Activated naive CD4-positive, alpha-beta T cell treated with anti-CD3 and anti-CD28 coated beads, Interleukin-2, amount 10 ng/mL, durations not matched to agents 7 days and 5 days (primary cell): ENCODE data around the gene PSG3.
"Not testable (repeated sequence)": the region's sequence is repeated elsewhere in the genome, so short reads cannot be mapped to it uniquely, and the experiment has no call there.

ENCODE experiments used
- CTCF ChIA-PET: fragments of 350-600 bp; sonication (Branson Sonifier 250); formaldehyde crosslinking; loops from one replicate; lab custom pipeline; 2021; ENCODE audit warnings: antibody characterized with exemption; lab: Charles Lee
- DNase-seq: peaks from one replicate; pipeline ENCODE4 v3.0.0-alpha.2; 2020
- H3K27ac Mint-ChIP-seq: one replicate; pipeline ENCODE4 v1.8.0; 2021; ENCODE audit warnings: mild to moderate bottlenecking, moderate library complexity, mixed read lengths
- H3K27me3 Mint-ChIP-seq: one replicate; pipeline ENCODE4 v1.8.0; 2021; ENCODE audit warnings: mild to moderate bottlenecking, mixed read lengths
- H3K36me3 Mint-ChIP-seq: one replicate; pipeline ENCODE4 v1.8.0; 2021; ENCODE audit warnings: mixed read lengths
- H3K4me1 Mint-ChIP-seq: one replicate; pipeline ENCODE4 v1.8.0; 2021; ENCODE audit warnings: mixed read lengths
- H3K4me3 Mint-ChIP-seq: one replicate; pipeline ENCODE4 v1.8.0; 2021; ENCODE audit warnings: mild to moderate bottlenecking, moderate library complexity, mixed read lengths
- H3K9me3 Mint-ChIP-seq: one replicate; pipeline ENCODE4 v1.8.0; 2021; ENCODE audit warnings: mixed read lengths

Gene PSG3

DNA sequence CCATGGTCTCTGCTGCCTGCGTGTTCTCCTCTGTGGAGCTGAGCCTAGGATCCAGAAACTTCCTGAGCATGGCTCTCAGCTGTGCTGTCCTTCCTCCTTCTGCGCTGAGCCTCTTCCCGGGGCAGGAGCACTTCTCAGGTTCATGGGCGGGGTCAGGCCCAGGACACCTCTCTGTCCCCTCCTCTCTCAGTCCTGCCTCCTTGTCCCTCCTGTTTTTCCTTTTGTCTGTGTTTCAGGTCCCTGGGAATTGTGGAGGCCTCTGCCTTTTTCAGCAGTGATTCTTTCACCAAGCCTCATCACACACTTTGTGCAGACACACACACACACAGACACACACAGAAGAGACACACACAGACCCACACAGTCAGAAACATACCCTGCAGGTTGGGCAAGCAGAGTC, at the start of gene PSG3:
PSG3 (minus strand) TSS at position 101 of the 400 bp plus-strand sequence; CDS start at position 4, 97 bp downstream.
- H3K4me1 Mint-ChIP-seq, H3K9me3 Mint-ChIP-seq, DNase-seq, H3K36me3 Mint-ChIP-seq, H3K4me3 Mint-ChIP-seq: not testable (repeated sequence)
- CTCF ChIA-PET = interaction anchor here (0.6 kb wide), 1 partner anchor 1094 kb away, joined by 3 read pairs; no protein-coding TSS in a partner anchor
- H3K27ac Mint-ChIP-seq = peak within 1 kb of the TSS; percentile 11
- H3K27me3 Mint-ChIP-seq = peaks cover 18% of the 10 kb centered on the region

DNA sequence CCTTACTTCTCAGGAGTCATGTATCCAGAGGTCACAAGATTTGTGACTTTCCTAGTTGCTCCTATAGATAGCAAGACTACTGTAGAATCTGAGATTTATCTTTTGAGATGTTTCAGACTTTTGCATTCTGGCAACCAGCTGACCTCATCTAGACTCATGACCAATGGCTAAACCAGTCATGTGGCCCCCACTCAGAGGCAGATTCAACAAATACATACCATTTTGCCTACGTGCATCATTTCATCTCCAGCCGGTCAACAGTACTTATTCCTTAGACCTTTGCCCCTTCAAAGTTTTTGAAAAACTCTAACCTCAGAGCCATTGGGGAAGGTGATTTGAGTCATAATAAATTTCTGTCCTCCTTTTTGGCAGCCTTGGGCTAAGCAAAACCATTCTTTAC, 48.5 kb upstream of the PSG3 start:
- H3K9me3 Mint-ChIP-seq = peaks cover 17% of the 10 kb centered on the region
- H3K27me3 Mint-ChIP-seq, H3K27ac Mint-ChIP-seq, H3K36me3 Mint-ChIP-seq, CTCF ChIA-PET, DNase-seq, H3K4me1 Mint-ChIP-seq, H3K4me3 Mint-ChIP-seq: not testable (repeated sequence)

DNA sequence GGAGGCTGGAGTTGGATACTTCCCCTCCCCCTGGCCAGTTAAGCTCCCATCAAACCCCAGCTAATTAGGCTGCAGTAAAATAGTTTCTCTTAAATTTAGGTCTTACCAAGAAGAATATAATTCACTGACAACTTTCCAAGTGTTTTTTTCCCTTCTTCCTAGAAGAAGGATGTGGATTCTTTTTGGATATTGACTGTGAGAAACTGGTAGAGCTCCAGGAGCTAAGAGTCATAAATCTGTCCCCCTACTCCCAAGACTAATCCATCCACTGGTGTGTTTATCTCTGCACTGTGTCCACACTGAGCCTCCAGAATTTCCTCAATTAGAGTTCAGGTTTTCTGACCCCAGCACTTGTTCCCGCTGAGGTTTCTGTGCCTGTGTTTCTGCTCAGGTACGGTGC, 47.5 kb upstream of the PSG3 start:
- CTCF ChIA-PET, H3K36me3 Mint-ChIP-seq, H3K9me3 Mint-ChIP-seq, DNase-seq, H3K4me1 Mint-ChIP-seq, H3K4me3 Mint-ChIP-seq, H3K27ac Mint-ChIP-seq, H3K27me3 Mint-ChIP-seq: not testable (repeated sequence)

DNA sequence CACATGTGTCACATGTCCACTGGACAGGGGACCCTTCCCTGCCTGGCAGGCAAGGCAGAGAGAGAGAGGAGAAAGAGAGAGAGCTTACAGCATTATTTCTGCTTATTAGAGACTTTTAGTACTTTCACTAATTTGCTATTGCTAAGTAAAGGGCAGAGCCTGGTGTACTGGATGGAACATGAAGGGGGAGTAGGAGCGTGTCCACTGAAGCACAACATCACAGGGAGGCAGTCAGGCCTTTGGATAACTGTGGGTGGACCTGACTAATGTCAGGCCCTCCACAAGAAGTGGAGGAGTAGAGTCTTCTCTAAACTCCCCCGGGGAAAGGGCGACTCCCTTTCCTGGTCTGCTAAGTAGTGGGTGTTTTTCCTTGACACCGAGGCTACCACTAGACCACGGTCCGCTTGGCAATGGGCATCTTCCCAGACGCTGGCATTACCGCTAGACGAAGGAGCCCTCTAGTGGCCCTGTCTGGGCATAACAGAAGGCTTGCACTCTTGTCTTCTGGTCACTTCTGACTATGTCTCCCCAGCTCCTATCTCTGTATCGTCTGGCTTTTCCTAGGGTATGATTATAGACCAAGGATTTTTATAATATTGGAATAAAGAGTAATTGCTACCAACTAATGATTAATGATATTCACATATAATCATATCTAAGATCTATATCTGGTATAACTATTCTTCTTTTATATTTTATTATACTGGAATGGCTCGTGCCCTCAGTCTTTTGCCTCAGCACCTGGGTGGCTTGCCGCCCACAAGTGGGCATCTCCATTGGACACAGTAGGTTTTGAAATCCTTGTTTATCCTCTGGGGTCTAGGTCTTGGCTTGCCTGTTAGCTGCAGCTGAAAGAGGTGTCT, 36.7 kb upstream of the PSG3 start:
- not testable (repeated sequence) for H3K36me3 Mint-ChIP-seq, H3K27ac Mint-ChIP-seq, H3K4me3 Mint-ChIP-seq, H3K4me1 Mint-ChIP-seq, H3K9me3 Mint-ChIP-seq
- DNase-seq = peak; percentile 64
- CTCF ChIA-PET = interaction anchor here (1.9 kb wide), 1 partner anchor 94 kb away, joined by 4 read pairs; no protein-coding TSS in a partner anchor
- H3K27me3 Mint-ChIP-seq = peaks cover 10% of the 10 kb centered on the region

DNA sequence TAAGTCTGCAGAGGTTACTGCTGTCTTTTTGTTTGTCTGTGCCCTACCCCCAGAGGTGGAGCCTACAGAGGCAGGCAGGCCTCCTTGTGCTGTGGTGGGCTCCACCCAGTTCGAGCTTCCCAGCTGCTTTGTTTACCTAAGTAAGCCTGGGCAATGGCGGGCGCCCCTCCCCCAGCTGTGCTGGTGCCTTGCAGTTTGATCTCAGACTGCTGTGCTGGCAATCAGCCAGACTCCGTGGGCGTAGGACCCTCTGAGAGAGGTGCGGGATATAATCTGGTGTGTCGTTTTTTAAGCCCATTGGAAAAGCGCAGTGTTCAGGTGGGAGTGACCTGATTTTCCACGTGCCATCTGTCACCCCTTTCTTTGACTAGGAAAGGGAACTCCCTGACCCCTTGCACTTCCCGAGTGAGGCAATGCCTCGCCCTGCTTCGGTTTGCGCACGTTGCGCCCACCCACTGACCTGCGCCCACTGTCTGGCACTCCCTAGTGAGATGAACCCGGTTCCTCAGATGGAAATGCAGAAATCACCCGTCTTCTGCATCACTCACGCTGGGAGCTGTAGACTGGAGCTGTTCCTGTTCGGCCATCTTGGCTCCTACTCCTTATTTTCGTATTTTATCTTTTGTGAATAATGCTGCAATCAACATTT, 34.4 kb upstream of the PSG3 start:
- CTCF ChIA-PET, DNase-seq, H3K4me3 Mint-ChIP-seq, H3K9me3 Mint-ChIP-seq, H3K36me3 Mint-ChIP-seq, H3K27me3 Mint-ChIP-seq, H3K27ac Mint-ChIP-seq, H3K4me1 Mint-ChIP-seq: not testable (repeated sequence)

DNA sequence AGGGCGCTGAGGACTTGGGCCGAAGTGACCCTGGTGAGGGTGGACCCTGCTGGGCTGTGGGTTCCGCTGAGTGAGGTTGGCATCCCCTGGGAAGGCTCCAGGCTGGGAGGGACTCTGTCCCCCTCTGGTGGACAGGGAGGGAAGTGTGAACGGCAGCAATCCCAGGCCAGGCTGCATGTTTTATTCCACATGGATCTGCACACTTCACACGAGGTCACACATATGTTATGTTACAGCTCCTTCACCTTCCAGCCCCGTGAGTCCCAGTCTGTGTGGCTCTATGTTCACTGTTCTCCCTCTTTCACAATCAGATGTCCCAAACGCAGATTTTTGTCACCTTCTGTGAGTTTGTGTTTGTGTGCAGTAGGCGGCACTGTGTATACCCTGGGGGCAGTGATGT, 27.0 kb upstream of the PSG3 start:
- not testable (repeated sequence) for DNase-seq, H3K27me3 Mint-ChIP-seq, H3K36me3 Mint-ChIP-seq, H3K4me3 Mint-ChIP-seq, H3K9me3 Mint-ChIP-seq, H3K27ac Mint-ChIP-seq, H3K4me1 Mint-ChIP-seq
- CTCF ChIA-PET = interaction anchor here (1.0 kb wide), 1 partner anchor 12 kb away, joined by 3 read pairs; no protein-coding TSS in a partner anchor

DNA sequence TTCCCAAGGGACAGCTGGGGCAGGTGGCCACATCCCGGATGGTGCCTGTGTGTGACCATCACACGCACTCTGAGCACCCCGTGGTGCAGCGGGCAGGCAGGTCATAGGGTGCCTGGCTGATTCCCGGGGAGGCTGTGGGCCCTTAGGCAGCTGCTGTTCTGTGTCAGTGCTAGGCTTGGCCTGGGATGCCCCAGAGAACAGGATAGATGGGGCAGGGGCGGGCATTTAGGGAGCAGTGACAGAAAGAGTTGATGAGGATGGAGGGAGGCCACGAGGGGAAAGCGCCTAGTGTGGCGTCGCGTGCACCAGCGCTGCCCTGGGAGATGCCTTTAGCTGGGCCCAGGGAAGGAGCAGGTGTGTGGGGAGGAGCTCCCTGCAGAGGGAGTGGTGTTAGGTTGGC, 26.6 kb upstream of the PSG3 start:
- DNase-seq, H3K4me3 Mint-ChIP-seq, H3K27ac Mint-ChIP-seq: not testable (repeated sequence)

DNA sequence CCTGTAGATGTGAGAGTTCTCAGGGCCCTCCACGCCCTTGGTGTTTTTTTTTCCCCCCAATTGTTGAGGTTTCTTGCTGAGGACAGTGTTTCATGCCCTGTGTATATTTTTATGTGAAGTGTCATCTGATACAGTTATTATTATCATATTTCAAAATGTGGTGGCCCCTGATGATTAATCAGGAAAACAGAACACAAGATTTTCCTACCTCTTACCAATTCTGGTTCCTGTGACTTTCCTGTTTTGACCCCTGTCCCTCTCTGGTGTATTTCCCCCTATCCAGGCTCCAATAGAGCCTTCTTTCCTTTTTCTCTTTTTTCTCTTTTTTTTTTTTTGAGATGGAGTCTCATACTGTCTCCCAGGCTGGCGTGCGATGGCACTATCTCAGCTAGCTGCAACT, 24.6 kb upstream of the PSG3 start:
- DNase-seq = no peak
- no peaks in the 10 kb centered on the region for H3K36me3 Mint-ChIP-seq
- no peaks in the 10 kb centered on the region for H3K4me1 Mint-ChIP-seq
- no peak overlapping the region for H3K27ac Mint-ChIP-seq
- H3K27me3 Mint-ChIP-seq = peaks cover 6% of the 10 kb centered on the region
- CTCF ChIA-PET = no interaction called here
- no peak overlapping the region for H3K4me3 Mint-ChIP-seq
- H3K9me3 Mint-ChIP-seq = no peaks in the 10 kb centered on the region

More for the DNA sequence above, 26.6 kb upstream of the PSG3 start:
- CTCF ChIA-PET = interaction anchor here (1.0 kb wide), 1 partner anchor 13 kb away, joined by 3 read pairs; no protein-coding TSS in a partner anchor
- not testable (repeated sequence) for H3K27me3 Mint-ChIP-seq, H3K4me1 Mint-ChIP-seq, H3K9me3 Mint-ChIP-seq, H3K36me3 Mint-ChIP-seq

DNA sequence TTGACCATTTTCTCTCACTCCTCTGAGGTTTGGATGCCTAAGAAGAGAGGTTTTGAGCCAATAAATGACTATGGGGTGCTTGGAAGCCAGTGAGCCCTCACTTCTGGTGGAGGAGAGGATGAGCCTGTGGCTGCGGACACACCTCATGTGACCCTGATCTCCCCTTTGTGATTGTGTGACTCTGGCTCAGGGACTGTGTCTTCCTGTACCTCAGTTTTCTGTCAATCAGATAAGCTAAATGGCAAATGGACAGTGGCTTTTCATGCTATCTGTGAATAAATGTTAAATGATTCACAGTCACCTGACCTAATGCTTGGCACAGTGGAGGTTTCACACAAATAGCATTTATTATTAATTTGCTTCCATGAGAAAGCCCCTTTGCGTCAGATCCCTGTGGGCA, 22.5 kb upstream of the PSG3 start:
- no peak for DNase-seq
- no peak overlapping the region for H3K4me3 Mint-ChIP-seq
- H3K27ac Mint-ChIP-seq = no peak overlapping the region
- H3K36me3 Mint-ChIP-seq = no peaks in the 10 kb centered on the region
- CTCF ChIA-PET = interaction anchor here (1.1 kb wide), 1 partner anchor 16 kb away, joined by 4 read pairs; no protein-coding TSS in a partner anchor
- no peaks in the 10 kb centered on the region for H3K4me1 Mint-ChIP-seq
- peaks cover 6% of the 10 kb centered on the region for H3K27me3 Mint-ChIP-seq
- H3K9me3 Mint-ChIP-seq = no peaks in the 10 kb centered on the region

DNA sequence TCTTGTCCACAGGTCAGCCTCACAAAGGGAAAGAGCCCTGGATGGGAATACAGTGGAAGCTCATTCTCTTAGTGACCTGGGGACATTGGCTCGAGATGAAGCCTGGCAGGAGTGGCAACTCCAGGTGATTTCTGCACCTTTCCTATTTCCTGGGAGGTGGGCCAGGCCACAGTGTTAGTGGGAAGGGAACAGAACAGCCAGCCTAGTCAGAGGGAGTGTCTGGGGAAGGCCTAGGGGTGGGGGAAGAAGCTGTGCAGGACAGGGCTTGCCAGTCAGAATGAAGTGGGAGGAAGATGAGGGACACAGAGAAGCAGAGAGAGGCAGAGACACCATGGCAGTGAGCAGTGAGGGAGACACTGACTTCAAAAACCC, 21.6 kb upstream of the PSG3 start:
- CTCF ChIA-PET, H3K4me3 Mint-ChIP-seq: not testable (repeated sequence)

DNA sequence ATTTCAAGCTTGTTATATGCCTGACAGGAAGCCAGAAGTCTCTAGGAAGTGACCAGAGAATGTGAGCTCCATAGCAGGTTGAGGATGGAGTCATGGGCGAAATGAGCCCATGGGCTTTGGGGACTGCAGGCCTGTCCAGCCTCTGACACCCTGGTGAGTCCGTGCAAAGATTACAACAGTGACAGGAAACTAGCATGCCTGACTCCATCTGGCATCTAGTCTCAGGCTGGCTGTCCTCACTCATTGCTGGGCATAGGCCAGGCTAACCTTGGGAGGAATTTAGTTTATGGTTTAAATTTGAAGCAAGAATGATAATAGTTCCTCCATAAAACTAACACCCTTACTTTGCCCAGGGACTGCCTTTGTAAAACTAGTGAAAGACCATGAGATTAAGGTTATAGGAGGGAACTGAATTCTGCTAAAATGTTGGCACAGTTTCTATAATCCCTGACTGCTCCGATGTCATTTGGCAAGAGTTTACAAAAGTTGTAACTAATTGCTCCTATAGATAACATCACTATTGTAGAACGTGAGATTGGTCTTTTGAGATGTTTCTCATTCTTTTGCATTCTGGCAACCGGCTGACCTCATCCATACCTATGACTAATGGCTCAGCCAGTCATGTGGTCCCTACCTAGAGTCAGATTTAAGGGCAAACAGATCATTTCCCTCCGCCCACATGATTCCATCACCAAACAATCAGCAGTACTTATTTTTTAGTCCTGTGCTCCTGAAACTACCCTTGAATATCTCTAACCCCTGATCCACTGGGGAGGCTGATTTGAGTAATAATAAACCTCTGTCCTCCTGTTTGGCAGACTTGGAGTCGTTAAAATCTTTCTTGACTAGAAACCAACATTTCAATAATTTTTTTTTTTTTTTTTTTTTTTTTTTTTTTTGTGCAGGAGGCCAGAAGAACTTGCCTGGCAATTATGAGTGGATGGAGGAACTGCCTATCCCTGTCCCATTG, 21.0 kb upstream of the PSG3 start:
- H3K27ac Mint-ChIP-seq, H3K4me1 Mint-ChIP-seq, CTCF ChIA-PET, H3K36me3 Mint-ChIP-seq, H3K9me3 Mint-ChIP-seq, H3K4me3 Mint-ChIP-seq, H3K27me3 Mint-ChIP-seq, DNase-seq: not testable (repeated sequence)

More for the DNA sequence above, 21.6 kb upstream of the PSG3 start:
- H3K4me1 Mint-ChIP-seq, H3K36me3 Mint-ChIP-seq, H3K27me3 Mint-ChIP-seq, DNase-seq, H3K27ac Mint-ChIP-seq, H3K9me3 Mint-ChIP-seq: not testable (repeated sequence)

DNA sequence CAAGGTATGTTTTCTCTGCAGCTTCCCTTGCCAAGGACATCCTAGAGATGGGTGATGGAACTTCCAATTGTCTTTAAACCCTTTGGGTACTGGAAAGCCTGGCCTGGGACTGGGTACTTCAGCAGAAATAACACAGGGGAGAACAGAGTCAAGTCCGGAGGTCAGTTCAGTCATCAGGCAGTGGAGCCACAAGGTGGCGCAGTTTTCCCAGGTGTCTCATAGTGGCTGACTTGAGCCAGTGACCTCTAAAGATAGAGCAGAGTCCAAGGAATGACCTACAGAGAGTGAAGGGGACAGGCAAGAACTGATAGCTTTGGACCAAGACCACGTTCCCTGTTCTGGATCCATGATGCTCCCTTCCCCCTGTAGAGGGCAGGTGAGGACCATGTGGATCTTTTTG, 18.4 kb upstream of the PSG3 start:
- CTCF ChIA-PET, H3K27ac Mint-ChIP-seq, H3K27me3 Mint-ChIP-seq, H3K36me3 Mint-ChIP-seq, H3K9me3 Mint-ChIP-seq, H3K4me3 Mint-ChIP-seq, DNase-seq, H3K4me1 Mint-ChIP-seq: not testable (repeated sequence)

DNA sequence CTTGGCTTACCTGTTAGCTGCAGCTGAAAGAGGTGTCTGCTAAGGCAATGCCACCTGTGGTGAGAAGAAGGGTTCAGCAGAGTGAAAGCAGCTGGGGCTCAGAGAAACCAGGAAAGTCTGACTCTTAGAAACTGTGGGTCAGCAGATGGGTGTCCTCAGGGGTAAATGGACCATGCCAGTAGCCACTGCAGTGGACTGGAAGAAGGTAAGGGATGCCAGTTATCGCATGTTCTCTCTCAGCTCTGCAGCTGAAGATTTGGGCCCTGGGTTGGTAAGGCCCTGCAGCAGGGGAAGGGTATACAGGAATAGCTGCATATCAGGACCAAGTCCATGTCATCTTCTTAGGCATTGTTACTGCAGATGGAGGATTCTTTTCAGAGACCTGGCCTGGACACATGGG, 12.0 kb upstream of the PSG3 start:
- CTCF ChIA-PET = not testable (repeated sequence)

More for the DNA sequence above, 12.0 kb upstream of the PSG3 start:
- DNase-seq, H3K36me3 Mint-ChIP-seq, H3K4me3 Mint-ChIP-seq, H3K27me3 Mint-ChIP-seq, H3K9me3 Mint-ChIP-seq, H3K27ac Mint-ChIP-seq, H3K4me1 Mint-ChIP-seq: not testable (repeated sequence)
